Keratinocyte (primary cell): Measurements from ENCODE around the gene CACNG7.

Experiments
- EZH2 ChIP-seq: IDR thresholded peaks from one replicate; pipeline ENCODE4 v1.6.1; 2012; ENCODE audit warnings: inconsistent platforms, mild to moderate bottlenecking, low read length, moderate library complexity
- TF ChIP-seq, protein P1 (sequence below), 3 experiments: IDR thresholded peaks in 1 of 3; conservative IDR thresholded peaks in 1 of 3; optimal IDR thresholded peaks in 1 of 3; 2 replicates in 2 of 3; 3 replicates in 1 of 3; pipeline versions ENCODE3 to v1.5.1; 2011; ENCODE audit warnings: low read length in 3 of 3, mild to moderate bottlenecking in 3 of 3, moderate library complexity in 2 of 3, control low read depth in 1 of 3, inconsistent platforms in 1 of 3; ENCODE audit not compliant: insufficient read depth in 2 of 3; ENCODE audit errors: extremely low read depth in 1 of 3

GRCh38 chr19:53908935-53909415, at the start of gene CACNG7:
- TF ChIP-seq, protein P1, sequence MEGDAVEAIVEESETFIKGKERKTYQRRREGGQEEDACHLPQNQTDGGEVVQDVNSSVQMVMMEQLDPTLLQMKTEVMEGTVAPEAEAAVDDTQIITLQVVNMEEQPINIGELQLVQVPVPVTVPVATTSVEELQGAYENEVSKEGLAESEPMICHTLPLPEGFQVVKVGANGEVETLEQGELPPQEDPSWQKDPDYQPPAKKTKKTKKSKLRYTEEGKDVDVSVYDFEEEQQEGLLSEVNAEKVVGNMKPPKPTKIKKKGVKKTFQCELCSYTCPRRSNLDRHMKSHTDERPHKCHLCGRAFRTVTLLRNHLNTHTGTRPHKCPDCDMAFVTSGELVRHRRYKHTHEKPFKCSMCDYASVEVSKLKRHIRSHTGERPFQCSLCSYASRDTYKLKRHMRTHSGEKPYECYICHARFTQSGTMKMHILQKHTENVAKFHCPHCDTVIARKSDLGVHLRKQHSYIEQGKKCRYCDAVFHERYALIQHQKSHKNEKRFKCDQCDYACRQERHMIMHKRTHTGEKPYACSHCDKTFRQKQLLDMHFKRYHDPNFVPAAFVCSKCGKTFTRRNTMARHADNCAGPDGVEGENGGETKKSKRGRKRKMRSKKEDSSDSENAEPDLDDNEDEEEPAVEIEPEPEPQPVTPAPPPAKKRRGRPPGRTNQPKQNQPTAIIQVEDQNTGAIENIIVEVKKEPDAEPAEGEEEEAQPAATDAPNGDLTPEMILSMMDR (optimal IDR thresholded peaks at IDR 0.05 in 1 of 3, IDR thresholded peaks at IDR 0.05 in 1 of 3, conservative IDR thresholded peaks at IDR 0.05 in 1 of 3; ENCODE audit: extremely low read depth in 1 of 3, insufficient read depth in 2 of 3, low read length in 3 of 3), result no peak
- TF ChIP-seq EZH2, result peak; percentile 73
